Stimulated activated naive CD8-positive, alpha-beta T cell treated with anti-CD3 and anti-CD28 coated beads, Interleukin-15, amount 100 ng/mL, for 72 hours (primary cell): ENCODE measurements around the gene IFNG.
A peak's percentile ranks its signal among the peaks of the same experiment; 100 is the strongest.

Source experiments
- ATAC-seq: fragments of 150-1000 bp; cut with Tn5 transposase; 2 replicates; pipeline ENCODE4 v1.10.0; 2021; ENCODE audit warnings: mild to moderate bottlenecking, moderate library complexity
- DNase-seq, 2 donors: peaks; one replicate each; pipeline ENCODE4 v3.0.0; 2021 to 2022
- H3K27ac Mint-ChIP-seq, 2 donors: one replicate each; pipeline ENCODE4 v1.8.0; 2022; ENCODE audit warnings: mild to moderate bottlenecking in 2 of 2, mixed read lengths in 2 of 2, moderate library complexity in 2 of 2
- H3K27me3 Mint-ChIP-seq: one replicate; pipeline ENCODE4 v1.8.0; 2022; ENCODE audit warnings: mixed read lengths
- H3K4me1 Mint-ChIP-seq: one replicate; pipeline ENCODE4 v1.8.0; 2022; ENCODE audit warnings: mild to moderate bottlenecking, mixed read lengths
- H3K4me3 Mint-ChIP-seq, 2 donors: one replicate each; pipeline ENCODE4 v1.8.0; 2022; ENCODE audit warnings: mild to moderate bottlenecking in 2 of 2, mixed read lengths in 2 of 2, moderate library complexity in 1 of 2
- H3K9me3 Mint-ChIP-seq, 2 donors: one replicate each; pipeline ENCODE4 v1.8.0; 2022; ENCODE audit warnings: mixed read lengths in 2 of 2

Gene IFNG

DNA sequence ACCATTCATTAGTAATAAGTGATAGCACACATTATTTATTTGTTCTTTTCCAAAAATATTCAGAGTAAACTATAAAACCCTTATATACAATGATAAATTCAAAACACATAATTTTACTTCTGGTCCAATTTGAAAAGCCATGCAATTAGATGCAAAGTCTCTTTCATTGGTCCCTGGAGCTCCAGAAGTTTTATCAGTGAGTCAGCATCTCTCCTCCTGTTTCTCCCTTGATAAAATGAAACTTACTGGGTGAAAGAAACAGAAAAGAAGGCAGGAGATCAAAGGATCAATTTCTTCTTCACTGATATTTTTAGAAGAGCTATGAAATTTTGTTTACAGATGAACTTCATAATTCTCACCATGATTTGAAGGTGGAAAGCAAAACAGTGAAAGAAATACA is 47.5 kb downstream of the IFNG start:
- ATAC-seq: no peak
- H3K4me3 Mint-ChIP-seq: no peak overlapping the region
- H3K27ac Mint-ChIP-seq: no peak overlapping the region
- no peaks in the 10 kb centered on the region for H3K9me3 Mint-ChIP-seq
- DNase-seq: no peak
- no peaks in the 10 kb centered on the region for H3K27me3 Mint-ChIP-seq
- H3K4me1 Mint-ChIP-seq: peaks cover 32% of the 10 kb centered on the region

- Mint-ChIP-seq H3K27me3 (no peaks in the 10 kb centered on the region), H3K4me1 (peaks cover 14% of the 10 kb centered on the region), H3K4me3 (no peak overlapping the region), H3K9me3 (no peaks in the 10 kb centered on the region), H3K27ac (no peak overlapping the region)
- no peak for ATAC-seq
- DNase-seq: no peak
Observed at GRCh38 chr12:68109444-68110217, 49.9 kb downstream of the IFNG start.

GRCh38 chr12:68109001-68109400 is 50.5 kb downstream of the IFNG start:
- no peaks in the 10 kb centered on the region for H3K27me3 Mint-ChIP-seq
- no peak overlapping the region for H3K27ac Mint-ChIP-seq
- H3K9me3 Mint-ChIP-seq: no peaks in the 10 kb centered on the region
- no peak overlapping the region for H3K4me3 Mint-ChIP-seq
- ATAC-seq (peak; percentile 63), DNase-seq (no peak)
- H3K4me1 Mint-ChIP-seq: peaks cover 8% of the 10 kb centered on the region

DNA sequence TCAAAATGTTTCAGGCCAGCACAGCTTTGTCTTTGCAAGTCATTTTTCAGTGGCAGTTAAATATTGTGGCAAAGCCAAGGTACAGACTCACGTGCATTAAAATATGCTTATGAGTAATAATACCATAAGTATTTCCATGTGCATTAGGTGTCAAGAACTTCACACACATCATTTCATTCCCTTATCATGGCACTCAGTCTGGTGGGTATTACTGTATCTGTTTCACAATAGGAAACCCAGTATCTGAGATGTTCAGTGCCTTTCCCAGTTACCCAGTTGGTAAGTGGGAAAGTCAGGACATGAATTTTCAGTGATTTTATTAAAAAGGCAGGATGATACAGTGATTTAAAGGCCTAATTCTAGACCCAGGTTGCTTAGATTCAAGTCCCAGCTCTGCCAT is 52.9 kb downstream of the IFNG start:
- DNase-seq: no peak
- Mint-ChIP-seq H3K27me3 (no peaks in the 10 kb centered on the region), H3K27ac (no peak overlapping the region), H3K9me3 (no peaks in the 10 kb centered on the region), H3K4me3 (no peak overlapping the region), H3K4me1 (no peaks in the 10 kb centered on the region)
- ATAC-seq: no peak

DNA sequence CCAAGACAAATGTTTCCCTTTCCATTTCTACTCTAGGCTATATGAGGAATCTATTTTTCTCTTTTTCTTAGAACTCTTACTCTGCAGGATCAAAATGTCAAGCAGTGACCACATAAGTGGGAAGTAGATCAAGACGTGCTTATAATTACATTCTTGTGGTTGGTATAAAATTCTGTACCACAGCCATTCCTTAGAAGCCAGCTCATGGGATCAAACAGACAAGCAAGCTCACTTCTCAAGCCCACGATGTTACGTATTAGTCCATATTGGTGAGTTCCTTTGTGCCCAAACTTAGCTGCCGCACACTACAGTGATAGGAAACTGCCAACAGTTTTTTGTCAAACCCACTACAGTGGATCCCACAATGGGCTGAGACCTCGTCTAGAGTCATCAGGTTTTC is 53.4 kb downstream of the IFNG start:
- Mint-ChIP-seq H3K4me3 (no peak overlapping the region), H3K27me3 (no peaks in the 10 kb centered on the region), H3K9me3 (no peaks in the 10 kb centered on the region), H3K4me1 (no peaks in the 10 kb centered on the region), H3K27ac (no peak overlapping the region)
- DNase-seq (no peak), ATAC-seq (no peak)
